Activated CD8-positive, alpha-beta memory T cell treated with anti-CD3 and anti-CD28 coated beads, Interleukin-2, amount 50 U/mL, for 4 hours (primary cell): Measurements from ENCODE around the gene RAB10.
A peak's percentile ranks its signal among the peaks of the same experiment; 100 is the strongest.
"Not testable (repeated sequence)": the region's sequence is repeated elsewhere in the genome, so short reads cannot be mapped to it uniquely, and the experiment has no call there.

Experiments used
- DNase-seq: peaks from one replicate; pipeline ENCODE4 v3.0.0-alpha.2; 2020

Gene RAB10

GRCh38 chr2:26064846-26065245 is 31.0 kb downstream of the RAB10 start:
- DNase-seq: no peak

DNA sequence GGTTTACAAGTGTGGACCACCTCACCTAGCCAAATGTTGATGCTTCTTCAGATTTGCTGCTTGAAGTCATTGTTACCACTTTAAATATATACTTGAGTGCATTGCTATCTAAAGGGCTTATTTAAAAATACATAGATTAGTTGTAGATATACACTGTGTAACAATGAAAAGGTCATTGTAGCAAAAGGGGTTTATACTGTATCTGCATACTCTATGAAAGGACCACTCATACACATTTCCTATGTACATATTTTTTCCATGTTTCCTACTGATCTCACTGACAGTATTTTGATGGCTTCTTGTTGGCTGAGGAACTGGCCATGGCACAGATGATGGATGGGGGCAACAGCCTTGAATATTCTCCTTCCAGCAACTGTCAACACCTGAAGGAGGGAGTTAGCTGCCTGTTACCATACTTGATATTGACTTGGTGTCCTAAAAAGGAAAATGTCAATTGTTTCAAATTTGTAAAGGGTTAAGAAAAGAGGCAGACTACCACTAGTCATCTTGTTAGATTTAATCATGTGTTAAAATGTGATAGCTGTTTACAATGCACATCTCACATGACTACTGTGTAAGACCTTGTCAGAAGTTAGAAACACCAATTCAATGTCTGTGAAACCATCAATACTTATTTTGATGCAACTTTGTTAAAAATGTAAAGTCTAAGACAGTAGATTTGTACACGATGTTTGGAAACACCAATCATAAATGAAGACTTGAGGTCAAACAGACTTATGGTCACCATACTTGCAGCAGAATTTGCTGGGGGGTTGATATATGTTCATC is 33.5 kb downstream of the RAB10 start:
- DNase-seq: no peak

- no peak for DNase-seq
Measured at GRCh38 chr2:26067980-26068507, 34.2 kb downstream of the RAB10 start.

- peak; percentile 30 for DNase-seq
Measured at GRCh38 chr2:26068602-26069298, 34.9 kb downstream of the RAB10 start.

- no peak for DNase-seq
Measured at GRCh38 chr2:26070730-26071129, 36.8 kb downstream of the RAB10 start.

DNA sequence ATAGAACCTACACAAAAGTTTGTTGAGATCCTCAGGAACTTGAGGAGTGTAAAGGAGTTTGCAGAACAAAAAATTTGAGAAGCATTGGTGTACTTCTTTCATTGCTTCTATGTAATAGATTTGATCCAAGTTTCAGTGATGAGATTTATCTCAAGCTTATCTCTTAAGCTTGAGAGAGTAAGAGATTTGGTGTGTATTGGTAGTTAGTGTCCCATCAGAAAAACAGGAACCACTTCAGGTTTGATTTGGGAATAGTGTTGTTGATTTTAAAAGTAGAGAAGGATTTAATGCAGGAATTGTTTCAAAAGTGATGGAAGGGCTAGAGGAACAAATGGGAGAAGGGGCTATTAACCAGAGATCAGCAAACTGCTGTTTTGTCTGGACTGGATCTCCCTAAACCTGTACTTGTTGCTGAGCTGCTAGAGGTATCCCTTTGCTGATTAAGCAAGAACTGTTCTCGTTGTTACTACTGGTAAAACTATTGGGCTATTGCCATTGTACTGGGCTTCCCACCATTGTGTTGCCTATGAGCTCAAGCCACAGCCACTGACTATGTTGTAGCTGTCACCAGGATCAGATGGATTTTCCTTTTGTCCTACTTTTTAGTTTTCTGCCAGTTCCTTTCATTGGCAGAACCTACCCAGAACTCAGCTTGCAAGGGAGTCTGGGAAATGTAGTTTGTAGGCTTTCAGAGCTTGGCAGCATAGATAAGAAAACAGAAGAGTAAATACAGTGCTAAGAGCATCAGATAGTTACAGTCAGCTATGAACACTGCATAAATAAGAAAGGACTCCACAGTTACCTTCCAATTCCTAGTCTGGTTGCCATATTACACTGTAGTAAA is 39.3 kb downstream of the RAB10 start:
- no peak for DNase-seq

- no peak for DNase-seq
Measured at GRCh38 chr2:26073830-26074229, 39.9 kb downstream of the RAB10 start.

- DNase-seq: no peak
Measured at GRCh38 chr2:26074676-26075075, 40.8 kb downstream of the RAB10 start.

GRCh38 chr2:26075173-26075572 is 41.3 kb downstream of the RAB10 start:
- no peak for DNase-seq

- no peak for DNase-seq
Measured at GRCh38 chr2:26076001-26076587, 42.2 kb downstream of the RAB10 start.

DNA sequence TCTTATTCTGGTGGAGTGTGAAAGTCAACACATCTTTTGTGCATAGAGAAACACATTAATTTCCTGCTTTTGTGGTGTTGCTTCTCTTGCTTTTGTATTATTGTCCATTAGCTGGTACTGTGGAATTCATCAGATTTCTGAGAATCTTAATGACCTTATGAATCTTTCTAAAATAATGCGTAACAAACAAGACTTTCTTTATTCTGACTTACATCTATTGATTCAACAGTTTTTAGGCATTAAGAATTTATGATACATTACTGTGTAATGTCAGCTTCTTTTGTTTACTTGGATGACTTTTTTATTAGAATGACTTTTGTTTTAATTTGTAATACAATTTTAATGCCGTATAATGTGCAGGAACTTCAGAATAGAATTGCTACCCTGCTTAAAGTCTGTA is 43.4 kb downstream of the RAB10 start:
- DNase-seq: no peak

GRCh38 chr2:26078939-26079338 is 45.1 kb downstream of the RAB10 start:
- no peak for DNase-seq

DNA sequence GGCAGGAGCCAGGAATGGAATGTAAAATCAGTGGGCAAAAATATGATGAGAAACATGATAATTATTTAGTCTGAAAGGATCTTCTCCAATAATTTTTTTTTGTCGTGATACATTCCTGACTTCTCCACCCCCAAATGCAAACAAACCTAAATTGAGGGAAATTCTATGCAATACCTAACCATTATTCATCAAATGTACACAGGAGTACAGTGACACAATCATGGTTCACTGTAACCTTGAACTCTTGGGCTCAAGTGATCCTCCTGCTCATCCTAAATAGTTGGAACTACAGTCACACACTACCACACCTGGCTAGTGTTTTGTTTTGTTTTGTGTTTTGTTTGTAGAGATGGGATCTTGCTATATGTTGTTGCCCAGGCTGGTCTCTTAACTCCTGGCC is 46.5 kb downstream of the RAB10 start:
- DNase-seq: no peak

DNA sequence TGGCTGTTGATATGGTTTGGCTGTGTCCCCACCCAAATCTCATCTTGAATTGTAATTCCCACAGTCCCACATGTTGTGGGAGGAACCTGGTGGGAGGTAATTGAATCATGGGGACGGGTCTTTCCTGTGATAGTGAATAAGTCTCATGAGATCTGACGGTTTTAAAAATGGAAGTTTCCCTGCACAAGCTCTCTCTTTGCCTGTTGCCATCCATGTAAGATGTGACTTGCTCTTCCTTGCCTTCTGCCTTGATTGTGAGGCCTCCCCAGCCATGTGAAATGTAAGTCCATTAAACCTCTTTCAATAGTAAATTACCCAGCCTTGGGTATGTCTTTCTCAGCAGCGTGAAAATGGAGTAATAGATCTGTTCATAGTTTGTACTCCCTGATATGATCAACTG is 47.0 kb downstream of the RAB10 start:
- DNase-seq: not testable (repeated sequence)

DNA sequence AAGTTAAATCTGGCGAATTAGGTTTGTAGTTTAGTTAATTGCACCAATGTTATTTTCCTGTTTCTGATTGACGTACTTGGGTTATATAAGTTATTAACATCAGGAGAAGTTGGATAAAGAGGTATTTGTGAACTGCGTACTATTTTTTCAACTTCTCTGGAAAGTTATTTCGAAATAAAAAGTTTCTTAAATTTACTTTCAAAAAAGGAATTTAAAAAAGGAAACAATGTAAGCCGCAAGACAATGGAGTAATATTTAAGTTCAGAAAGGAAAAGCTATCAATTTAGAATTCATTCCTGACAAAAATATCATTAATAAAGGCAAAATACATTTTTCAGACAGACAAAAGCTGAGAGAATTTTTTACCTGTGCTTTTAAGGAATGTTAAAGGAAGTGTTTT is 47.7 kb downstream of the RAB10 start:
- DNase-seq: no peak

GRCh38 chr2:26086155-26086637 is 52.3 kb downstream of the RAB10 start:
- DNase-seq: no peak

DNA sequence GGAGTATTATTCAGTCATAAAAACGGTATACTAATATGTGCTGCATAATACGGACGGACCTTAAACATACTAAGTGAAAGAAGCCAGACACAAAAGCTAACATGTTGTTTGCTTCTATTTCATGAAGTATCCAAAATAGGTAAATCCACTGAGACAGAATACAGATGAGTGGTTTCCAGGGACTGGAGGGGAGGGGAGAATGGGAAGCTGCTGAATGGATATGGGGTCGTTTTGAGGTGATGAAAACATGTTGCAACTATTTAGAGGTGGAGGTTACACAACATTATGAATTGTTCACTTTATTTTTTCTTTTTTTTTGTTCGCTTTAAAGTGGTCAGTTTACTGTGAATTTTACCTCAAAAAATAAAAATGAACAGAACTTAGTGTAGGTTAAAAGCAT is 52.9 kb downstream of the RAB10 start:
- no peak for DNase-seq

- DNase-seq: peak; percentile 23
Measured at GRCh38 chr2:26088038-26088643, 54.3 kb downstream of the RAB10 start.

DNA sequence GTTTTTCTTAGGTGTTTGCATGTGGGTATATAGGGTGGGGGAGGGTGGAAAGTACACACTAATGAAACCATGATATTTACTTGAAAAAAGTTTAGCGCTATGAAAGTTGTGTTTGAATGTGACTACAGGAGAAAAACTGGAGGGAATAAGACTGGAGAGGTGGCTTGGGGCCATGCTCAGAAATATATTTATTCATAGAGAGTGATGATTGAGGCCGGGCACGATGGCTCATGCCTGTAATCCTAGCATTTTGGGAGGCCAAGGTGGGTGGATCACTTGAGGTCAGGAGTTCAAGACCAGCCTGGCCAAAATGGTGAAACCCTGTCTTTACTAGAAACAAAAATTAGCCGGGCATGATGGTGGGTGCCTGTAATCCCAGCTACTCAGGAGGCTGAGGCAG is 55.0 kb downstream of the RAB10 start:
- DNase-seq: not testable (repeated sequence)

DNA sequence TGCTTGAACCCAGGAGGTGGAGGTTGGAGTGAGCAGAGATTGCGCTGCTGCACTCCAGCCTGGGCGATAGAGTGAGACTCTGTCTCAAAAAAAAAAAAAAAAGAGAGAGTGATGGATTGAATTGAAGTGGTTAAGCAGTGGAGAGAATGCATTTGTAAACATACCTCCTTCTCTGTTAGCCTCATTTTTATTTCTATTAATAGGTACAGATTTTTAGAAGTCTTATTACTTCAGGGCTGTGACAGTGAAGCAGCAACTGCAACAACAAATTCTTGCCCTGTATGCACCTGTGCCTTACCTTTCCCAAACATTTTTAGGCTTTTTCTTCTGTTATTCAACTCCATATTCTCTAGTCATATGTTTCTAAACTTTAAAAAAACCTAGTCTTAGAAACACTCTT is 55.5 kb downstream of the RAB10 start:
- no peak for DNase-seq

GRCh38 chr2:26095758-26096157 is 61.9 kb downstream of the RAB10 start:
- DNase-seq: no peak

GRCh38 chr2:26099933-26100332 is 66.0 kb downstream of the RAB10 start:
- DNase-seq: no peak
